Sciatic nerve (tissue), 2 donors: ENCODE results near the gene NARS2. TPM values are rescaled to one million over a fixed set of nuclear protein-coding genes. Genes with fewer than 3 reads are reported as not detected.

Experiments used
- ATAC-seq: fragments of 200-7000 bp; cut with Tn5 transposase; one replicate; pipeline ENCODE4 v1.9.1; 2020; ENCODE audit warnings: mild to moderate bottlenecking, moderate library complexity
- DNase-seq: peaks from one replicate; pipeline ENCODE4 v3.0.0-alpha.2; 2020; ENCODE audit warnings: low spot score
- intact Hi-C: fragments of 100-400 bp; cut with DNase I; formaldehyde crosslinking; loops from one replicate; pipeline ENCODE4 v1.14.2; 2022
- total RNA-seq: library from RNA; stranded (reverse); fragmentation: NEBNext Ultra II Directional; extraction: Animal tissue kit (Norgen Biotek cat#: 25700); gene quantifications from one replicate; pipeline ENCODE4 v1.2.1, GENCODE V29; 2021
- donor health status: DM: no; HTN: no; CAD: no.
- donor health status: DM: no; HTN: no; CAD: no.

NARS2 gene
- total RNA-seq, 1 donor from 2014 or later = 15.0 TPM

DNA sequence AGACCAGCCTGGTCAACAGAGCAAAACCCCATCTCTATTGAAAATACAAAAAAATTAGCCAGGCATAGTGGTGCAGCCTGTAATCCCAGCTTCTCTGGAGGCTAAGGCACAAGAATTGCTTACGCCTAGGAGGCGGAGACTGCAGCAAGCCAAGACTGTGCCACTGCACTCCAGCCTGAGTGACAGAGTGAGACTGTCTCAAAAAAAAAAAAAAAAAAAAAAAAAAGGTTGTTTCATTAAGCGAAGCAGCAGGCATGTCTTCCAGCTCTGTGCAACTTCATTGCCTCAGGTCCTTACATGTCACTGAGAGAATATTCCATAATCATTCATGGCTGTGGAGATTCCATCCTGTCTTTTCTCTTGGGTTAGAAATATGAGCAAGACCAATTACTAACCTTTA is 174.0 kb downstream of the NARS2 start:
- DNase-seq = no peak
- ATAC-seq = no peak
- intact Hi-C loops = no loop called here

DNA sequence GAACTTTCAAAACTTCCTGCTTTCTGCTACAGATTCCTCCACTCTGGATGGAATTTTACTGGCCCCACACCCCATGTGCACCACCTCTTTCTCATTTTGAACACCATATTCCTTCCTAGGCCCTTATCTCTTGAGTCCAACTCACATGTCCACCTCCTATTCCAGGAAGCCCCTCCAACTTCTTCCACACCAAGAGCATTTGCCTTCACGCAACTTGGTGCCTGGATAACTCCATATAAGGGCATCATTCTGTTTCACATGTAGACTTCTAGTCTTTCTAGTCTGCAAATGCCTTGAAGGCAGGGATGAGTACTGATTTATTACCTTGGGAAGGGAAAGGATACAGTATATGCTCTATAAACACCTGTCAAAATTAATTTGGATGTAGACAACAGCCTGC is 174.5 kb downstream of the NARS2 start:
- DNase-seq (no peak), ATAC-seq (no peak)
- intact Hi-C loops = no loop called here

- DNase-seq = no peak
- intact Hi-C loops = loop anchor here (5.0 kb wide), 1 partner anchor 1602 kb away; no protein-coding TSS in a partner anchor
- no peak for ATAC-seq
These were observed 175.5 kb downstream of the NARS2 start for GRCh38 chr11:78399136-78399535.

DNA sequence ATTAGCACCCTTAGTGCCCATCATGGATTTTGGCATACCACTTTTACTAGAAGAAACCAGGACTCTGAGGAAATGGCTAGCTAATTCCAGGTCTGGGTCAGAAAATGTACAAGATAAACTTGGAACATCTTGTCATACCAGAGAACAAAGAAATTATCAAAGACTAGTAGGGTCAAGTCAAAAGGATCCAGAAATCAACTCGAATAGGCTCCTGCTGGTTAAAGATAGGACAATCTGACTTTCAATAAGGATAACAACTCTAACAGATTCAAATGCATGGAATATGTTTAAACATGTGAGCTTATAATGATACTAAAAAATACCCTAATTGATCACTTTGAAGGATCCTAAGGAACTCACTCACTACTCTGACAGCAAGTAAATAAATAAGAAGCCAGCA is 175.9 kb downstream of the NARS2 start:
- intact Hi-C loops = loop anchor here (5.0 kb wide), 1 partner anchor 1601 kb away; no protein-coding TSS in a partner anchor
- no peak for DNase-seq

GRCh38 chr11:78397398-78397797 is 177.3 kb downstream of the NARS2 start:
- no peak for ATAC-seq
- no peak for DNase-seq
- intact Hi-C loops = loop anchor here (5.0 kb wide), 1 partner anchor 1600 kb away; no protein-coding TSS in a partner anchor

More for the DNA sequence above, 175.9 kb downstream of the NARS2 start:
- ATAC-seq = no peak

DNA sequence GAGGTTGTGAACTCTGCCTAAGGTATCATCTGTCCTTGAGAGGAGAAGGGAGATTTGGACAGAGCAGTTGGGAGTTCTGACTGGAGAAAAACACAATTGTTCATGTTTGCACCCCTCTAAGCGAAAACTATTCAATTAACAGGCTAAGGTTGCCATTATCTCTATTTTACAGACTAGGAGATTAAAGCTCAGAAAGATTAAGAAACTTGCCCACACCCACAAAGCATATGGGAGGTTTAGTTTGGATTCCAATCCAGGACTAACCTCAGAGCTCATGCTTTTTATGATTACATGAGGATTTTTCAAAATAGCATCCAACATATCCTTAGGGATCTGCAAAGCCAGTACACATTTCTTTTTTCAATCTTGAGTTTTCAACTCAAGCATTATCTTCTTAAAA is 179.1 kb downstream of the NARS2 start:
- no peak for ATAC-seq
- intact Hi-C loops = loop anchor here (5.0 kb wide), 1 partner anchor 1598 kb away; no protein-coding TSS in a partner anchor

DNA sequence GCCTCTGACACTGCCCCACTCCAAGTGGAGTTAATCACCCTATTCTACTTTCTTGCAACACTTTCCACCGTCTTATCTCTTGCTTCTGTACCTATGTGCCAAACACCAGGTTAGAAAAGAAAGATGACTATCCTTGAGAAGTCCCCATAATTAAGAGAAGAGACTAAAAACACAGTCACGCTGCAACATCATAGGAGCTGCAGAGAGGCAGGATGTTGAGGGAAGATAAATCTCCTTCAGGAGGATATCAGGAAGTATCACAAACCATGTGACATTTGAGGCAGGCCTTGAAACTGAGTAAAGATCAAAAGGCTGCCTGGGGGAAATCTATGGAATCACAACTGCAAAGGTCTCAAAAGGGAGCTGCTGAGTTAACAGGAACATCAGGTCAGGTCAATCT is 181.8 kb downstream of the NARS2 start:
- intact Hi-C loops = no loop called here
- no peak for ATAC-seq
- no peak for DNase-seq

More for the DNA sequence above, 179.1 kb downstream of the NARS2 start:
- DNase-seq = no peak

- DNase-seq (no peak), ATAC-seq (no peak)
- intact Hi-C loops = no loop called here
These were observed 183.2 kb downstream of the NARS2 start for GRCh38 chr11:78391424-78391823.

DNA sequence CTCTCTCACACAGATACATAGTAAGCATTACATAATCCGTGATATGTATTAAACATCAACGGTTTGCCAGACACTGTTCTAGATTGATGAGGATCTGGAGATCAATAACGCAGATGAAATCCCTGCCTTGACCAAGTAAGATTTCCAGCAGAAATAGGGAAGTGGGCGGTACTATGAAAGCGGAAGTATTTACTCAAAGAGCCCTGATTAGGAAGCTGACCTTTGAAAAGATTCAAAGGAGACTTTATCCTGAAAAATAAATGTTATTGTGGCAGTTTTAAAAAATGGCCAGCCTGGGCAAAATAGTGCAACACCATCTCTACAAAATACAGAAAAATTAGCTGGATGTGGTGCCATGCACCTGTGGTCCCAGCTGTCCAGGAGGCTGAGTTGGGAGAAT is 183.9 kb downstream of the NARS2 start:
- intact Hi-C loops = no loop called here
- DNase-seq = no peak
- ATAC-seq = no peak

DNA sequence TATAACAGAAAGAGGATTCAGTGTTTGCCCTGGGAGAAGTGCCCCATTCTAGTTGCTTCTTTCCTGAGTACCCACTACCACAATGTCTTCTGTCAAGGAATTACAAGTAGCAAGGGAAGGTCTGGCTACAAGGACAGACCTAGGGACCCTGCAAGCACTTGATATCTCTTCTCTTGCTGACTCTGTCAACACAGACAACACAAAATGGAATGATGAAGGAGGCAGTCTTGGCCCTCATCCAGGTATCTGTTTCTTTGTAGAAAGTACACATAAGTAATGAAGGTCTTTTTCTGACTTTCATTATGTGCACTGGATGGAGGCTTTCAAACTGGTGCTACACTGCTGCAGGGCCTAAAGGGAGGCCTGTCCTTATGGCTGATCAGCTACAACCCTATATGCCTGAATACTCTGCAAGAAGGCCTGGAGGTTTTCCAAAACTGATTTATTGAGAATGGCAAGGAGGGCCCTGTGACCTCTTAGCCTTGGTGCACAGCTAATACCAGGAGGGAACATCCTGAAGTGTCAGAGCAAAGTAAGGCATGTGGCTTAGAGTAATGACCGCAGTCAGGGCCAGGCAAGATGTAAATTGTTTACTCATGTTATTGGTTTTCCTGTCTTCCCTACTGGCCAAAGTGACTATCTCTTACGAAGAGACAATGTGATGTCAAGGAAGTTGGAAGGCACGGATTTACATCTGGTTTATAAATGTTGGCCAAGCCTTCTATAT is 188.3 kb downstream of the NARS2 start:
- ATAC-seq = no peak
- no peak for DNase-seq
- intact Hi-C loops = no loop called here

Other genes with a start within 250 kb of the NARS2 start
- gene GAB2, start 157.0 kb downstream of the NARS2 start, total RNA-seq = 63.3 TPM